Activated T-helper 17 cell treated with anti-CD3 and anti-CD28 coated beads, Interleukin-2, amount 50 U/mL, for 72 hours (primary cell): ENCODE measurements around the gene PHLDB2. TPM values are rescaled to one million over a fixed set of nuclear protein-coding genes. Genes with fewer than 3 reads are reported as not detected.

Experiments
- ATAC-seq: fragments of 150-1000 bp; cut with Tn5 transposase; replicated peaks from 2 replicates; pipeline ENCODE4 v1.10.0; 2021; ENCODE audit warnings: mild to moderate bottlenecking, moderate library complexity
- H3K27ac Mint-ChIP-seq: one replicate; pipeline ENCODE4 v1.8.0; 2022; ENCODE audit warnings: mixed read lengths
- H3K27me3 Mint-ChIP-seq: one replicate; pipeline ENCODE4 v1.8.0; 2022; ENCODE audit warnings: mixed read lengths
- H3K36me3 Mint-ChIP-seq: one replicate; pipeline ENCODE4 v1.8.0; 2022; ENCODE audit warnings: low read depth, mild to moderate bottlenecking, mixed read lengths
- H3K4me1 Mint-ChIP-seq: one replicate; pipeline ENCODE4 v1.8.0; 2022; ENCODE audit warnings: mixed read lengths
- H3K4me3 Mint-ChIP-seq: one replicate; pipeline ENCODE4 v1.8.0; 2022; ENCODE audit warnings: mild to moderate bottlenecking, mixed read lengths
- H3K9me3 Mint-ChIP-seq: one replicate; pipeline ENCODE4 v1.8.0; 2022; ENCODE audit warnings: mixed read lengths
- total RNA-seq, 2 donors: library from RNA; stranded (reverse); gene quantifications; one replicate each; pipeline ENCODE4 v1.2.3, GENCODE V29; 2022

The PHLDB2 gene
- total RNA-seq, 2 donors from 2014 or later: 2.9 TPM

DNA sequence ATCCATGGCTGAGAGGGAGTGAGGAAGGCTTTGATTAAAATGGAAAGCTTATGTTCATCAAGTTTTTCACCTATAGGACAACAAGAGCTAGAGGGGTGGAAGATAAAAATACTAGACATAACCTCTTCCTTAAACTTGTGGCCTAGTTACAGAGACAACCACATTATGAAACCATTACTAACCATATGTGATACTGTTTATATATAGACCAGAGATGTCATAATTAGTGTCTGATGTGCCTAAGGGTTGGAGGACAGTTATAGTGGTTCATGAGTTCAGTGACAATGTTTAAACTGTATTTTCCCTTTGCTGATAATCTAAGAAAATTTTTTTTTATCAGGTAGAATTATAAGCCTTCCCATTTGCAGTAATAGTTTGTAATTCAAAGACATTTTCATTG, 23.7 kb downstream of the PHLDB2 start:
- H3K4me3 Mint-ChIP-seq: no peak overlapping the region
- H3K27ac Mint-ChIP-seq: no peak overlapping the region
- no peaks in the 10 kb centered on the region for H3K4me1 Mint-ChIP-seq
- ATAC-seq: peak; percentile 87
- no peaks in the 10 kb centered on the region for H3K27me3 Mint-ChIP-seq
- no peaks in the 10 kb centered on the region for H3K9me3 Mint-ChIP-seq
- no peaks in the 10 kb centered on the region for H3K36me3 Mint-ChIP-seq

DNA sequence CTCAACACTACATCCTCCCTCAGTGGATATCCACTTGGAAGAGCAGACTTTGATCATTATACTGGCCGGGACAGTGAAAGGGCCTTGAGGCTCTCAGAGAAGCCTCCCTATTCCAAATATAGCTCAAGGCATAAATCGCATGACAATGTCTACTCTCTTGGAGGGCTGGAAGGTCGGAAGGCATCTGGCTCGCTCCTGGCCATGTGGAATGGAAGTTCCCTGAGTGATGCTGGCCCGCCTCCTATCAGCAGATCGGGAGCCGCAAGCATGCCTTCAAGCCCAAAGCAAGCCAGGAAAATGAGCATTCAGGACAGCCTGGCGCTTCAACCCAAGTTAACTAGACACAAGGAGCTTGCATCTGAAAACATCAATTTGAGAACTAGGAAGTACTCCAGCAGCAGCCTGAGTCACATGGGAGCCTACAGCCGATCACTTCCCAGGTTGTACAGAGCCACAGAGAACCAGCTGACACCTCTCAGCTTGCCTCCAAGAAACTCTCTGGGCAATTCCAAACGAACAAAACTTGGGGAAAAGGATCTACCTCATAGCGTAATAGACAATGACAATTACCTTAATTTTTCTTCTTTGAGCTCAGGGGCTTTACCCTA, 25.4 kb downstream of the PHLDB2 start:
- Mint-ChIP-seq H3K27me3 (no peaks in the 10 kb centered on the region), H3K4me3 (no peak overlapping the region), H3K36me3 (no peaks in the 10 kb centered on the region), H3K27ac (peak overlapping the region; percentile 6), H3K4me1 (no peaks in the 10 kb centered on the region), H3K9me3 (no peaks in the 10 kb centered on the region)
- ATAC-seq: no peak

DNA sequence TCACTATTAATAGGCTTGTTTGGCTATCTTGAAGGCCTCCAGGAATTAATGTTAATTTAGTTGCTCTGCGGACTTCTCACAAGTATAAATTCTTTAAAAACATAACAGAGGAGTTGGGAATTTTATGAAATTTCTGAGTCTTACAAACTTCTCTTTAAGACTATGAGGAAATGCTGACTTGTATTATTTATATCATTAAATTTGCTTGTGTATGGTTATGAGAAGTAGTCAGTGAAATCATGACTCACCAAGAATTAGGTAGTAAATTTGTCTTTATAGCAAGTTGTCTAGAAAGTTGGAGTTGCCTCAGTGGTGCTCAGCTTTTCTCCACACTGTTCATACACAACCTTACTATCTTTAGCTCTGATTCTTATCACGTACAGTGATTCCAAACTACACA, 26.5 kb downstream of the PHLDB2 start:
- Mint-ChIP-seq H3K4me3 (no peak overlapping the region), H3K27ac (no peak overlapping the region), H3K36me3 (no peaks in the 10 kb centered on the region), H3K27me3 (no peaks in the 10 kb centered on the region), H3K4me1 (no peaks in the 10 kb centered on the region), H3K9me3 (no peaks in the 10 kb centered on the region)
- no peak for ATAC-seq

DNA sequence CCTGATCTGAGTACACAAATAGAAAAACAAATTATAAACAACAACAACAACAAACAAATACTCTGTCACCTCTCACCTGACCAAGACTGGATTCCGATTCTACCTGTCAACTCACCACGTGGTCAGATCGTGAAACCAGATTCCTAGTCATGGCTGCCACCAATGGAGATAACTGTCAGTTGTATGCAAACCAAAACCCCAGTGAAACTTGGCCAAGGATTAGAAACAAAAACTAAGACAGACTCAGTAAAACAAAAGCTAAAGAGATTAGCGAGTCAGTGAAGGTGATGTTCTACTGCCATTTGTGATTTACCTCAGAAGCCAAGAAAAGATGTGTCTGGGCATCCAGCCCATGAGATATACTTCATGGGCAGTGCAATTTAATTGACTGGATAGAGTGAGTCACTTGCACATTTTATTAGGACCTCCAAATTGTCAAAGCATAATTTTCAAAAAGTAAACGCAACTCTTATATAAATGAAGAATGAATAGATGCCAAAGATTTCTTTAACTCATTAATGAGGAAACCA, 31.1 kb downstream of the PHLDB2 start:
- H3K4me3 Mint-ChIP-seq: no peak overlapping the region
- no peaks in the 10 kb centered on the region for H3K27me3 Mint-ChIP-seq
- no peaks in the 10 kb centered on the region for H3K4me1 Mint-ChIP-seq
- H3K27ac Mint-ChIP-seq: no peak overlapping the region
- no peaks in the 10 kb centered on the region for H3K36me3 Mint-ChIP-seq
- ATAC-seq: no peak
- no peaks in the 10 kb centered on the region for H3K9me3 Mint-ChIP-seq

DNA sequence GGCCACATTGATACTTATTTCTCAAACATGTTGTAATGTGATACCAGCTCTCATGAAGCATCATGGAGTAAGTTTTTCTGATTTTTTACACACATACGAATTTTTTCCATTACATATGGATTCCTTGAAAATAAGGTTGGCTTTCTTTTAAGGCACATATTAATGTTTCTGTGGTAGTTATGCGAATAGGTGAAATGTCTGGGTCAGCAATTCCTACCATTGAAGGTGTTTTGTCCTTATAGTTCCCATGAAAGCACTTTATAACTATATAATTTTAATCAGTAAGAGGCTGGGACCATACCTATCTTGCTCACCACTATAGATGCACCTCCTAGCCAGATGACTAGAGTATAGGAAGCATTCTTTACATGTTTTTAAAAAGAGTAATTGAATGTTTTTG, 33.0 kb downstream of the PHLDB2 start:
- no peak for ATAC-seq
- no peak overlapping the region for H3K4me3 Mint-ChIP-seq
- no peaks in the 10 kb centered on the region for H3K4me1 Mint-ChIP-seq

DNA sequence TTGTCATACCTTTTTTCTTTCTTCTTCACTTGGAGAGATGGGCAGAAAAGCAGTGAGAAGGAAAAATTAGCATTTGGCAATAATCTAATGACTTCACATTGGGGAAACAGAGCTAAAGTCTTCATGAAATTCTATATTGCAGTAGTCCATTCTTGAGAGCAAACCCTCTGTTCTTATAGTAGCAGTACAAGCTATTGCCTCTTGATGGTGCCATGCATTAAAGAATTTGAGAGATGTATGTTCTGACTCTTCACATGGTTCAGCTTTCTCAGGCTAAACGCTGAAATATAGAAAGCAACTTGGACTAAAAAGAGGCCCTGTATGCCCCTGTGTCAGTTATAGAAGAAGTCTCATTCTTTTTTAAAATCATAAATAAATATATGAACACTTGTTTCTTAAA, 36.0 kb downstream of the PHLDB2 start:
- no peak overlapping the region for H3K27ac Mint-ChIP-seq
- H3K9me3 Mint-ChIP-seq: no peaks in the 10 kb centered on the region
- no peak overlapping the region for H3K4me3 Mint-ChIP-seq
- H3K36me3 Mint-ChIP-seq: no peaks in the 10 kb centered on the region
- peaks cover under 1% of the 10 kb centered on the region for H3K4me1 Mint-ChIP-seq
- no peaks in the 10 kb centered on the region for H3K27me3 Mint-ChIP-seq
- peak; percentile 21 for ATAC-seq

More for the DNA sequence above, 33.0 kb downstream of the PHLDB2 start:
- H3K36me3 Mint-ChIP-seq: no peaks in the 10 kb centered on the region
- no peak overlapping the region for H3K27ac Mint-ChIP-seq
- no peaks in the 10 kb centered on the region for H3K27me3 Mint-ChIP-seq
- H3K9me3 Mint-ChIP-seq: no peaks in the 10 kb centered on the region

DNA sequence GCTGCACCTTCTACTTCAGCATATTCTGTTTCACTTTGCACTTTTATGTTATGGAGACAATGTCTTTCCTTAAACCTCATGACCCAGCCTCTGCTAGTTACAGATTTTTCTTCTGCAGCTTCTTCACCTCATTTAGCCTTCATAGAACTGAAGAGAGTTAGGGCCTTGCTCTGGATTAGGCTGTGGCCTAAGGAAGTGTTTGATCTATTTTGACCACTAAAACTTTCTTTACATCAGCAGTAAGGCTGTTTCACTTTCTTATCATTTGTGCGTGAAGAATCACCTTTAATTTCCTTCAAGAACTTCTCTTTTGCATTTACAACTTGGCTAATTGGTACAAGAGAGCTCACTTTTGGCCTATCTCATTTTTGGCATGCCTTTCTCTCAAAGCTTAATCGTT, 40.9 kb downstream of the PHLDB2 start:
- H3K4me3 Mint-ChIP-seq: no peak overlapping the region
- peaks cover 4% of the 10 kb centered on the region for H3K4me1 Mint-ChIP-seq
- no peak overlapping the region for H3K27ac Mint-ChIP-seq
- ATAC-seq: no peak
- H3K36me3 Mint-ChIP-seq: no peaks in the 10 kb centered on the region
- no peaks in the 10 kb centered on the region for H3K9me3 Mint-ChIP-seq
- H3K27me3 Mint-ChIP-seq: no peaks in the 10 kb centered on the region

DNA sequence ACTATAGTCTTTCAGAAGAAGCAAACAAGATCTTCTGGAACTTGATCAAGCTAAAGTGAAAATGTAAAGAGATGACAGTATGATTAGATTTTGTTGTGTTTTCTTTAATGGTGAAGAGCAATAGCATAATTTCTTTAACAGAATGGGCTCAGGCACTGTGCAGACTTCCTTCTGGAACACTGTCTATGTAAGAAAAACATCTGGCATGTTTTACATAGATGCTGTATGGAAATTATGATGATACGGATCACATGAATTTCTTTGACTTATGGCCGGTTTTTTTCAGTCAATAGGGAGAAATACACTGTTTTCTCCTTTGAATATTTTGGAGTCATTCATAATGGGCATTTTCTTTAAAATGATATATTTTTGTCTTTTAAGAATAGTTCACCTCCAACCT, 42.6 kb downstream of the PHLDB2 start:
- no peak for ATAC-seq
- no peaks in the 10 kb centered on the region for H3K27me3 Mint-ChIP-seq
- H3K9me3 Mint-ChIP-seq: no peaks in the 10 kb centered on the region
- peaks cover 4% of the 10 kb centered on the region for H3K4me1 Mint-ChIP-seq
- no peak overlapping the region for H3K27ac Mint-ChIP-seq
- no peak overlapping the region for H3K4me3 Mint-ChIP-seq
- H3K36me3 Mint-ChIP-seq: no peaks in the 10 kb centered on the region

DNA sequence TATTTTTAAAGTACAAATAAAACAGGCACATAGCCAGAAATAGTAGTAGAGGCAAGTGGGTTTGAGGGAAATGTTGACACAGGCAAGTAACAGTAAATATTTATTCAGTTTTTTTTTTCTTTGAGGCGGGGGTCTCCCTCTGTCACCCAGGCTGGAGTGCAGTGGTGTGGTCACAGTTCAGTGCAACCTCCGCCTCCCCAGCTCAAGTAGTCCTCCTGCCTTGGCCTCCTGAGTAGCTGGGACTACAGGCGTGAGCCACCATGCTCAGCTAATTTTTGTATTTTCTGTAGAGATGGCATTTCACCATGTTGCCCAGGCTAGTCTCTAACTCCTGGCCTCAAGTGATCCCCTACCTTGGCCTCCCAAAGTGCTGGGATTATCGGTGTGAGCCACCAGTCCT, 43.5 kb downstream of the PHLDB2 start:
- Mint-ChIP-seq H3K9me3 (no peaks in the 10 kb centered on the region), H3K27ac (no peak overlapping the region), H3K36me3 (no peaks in the 10 kb centered on the region), H3K4me1 (peaks cover 4% of the 10 kb centered on the region), H3K4me3 (no peak overlapping the region), H3K27me3 (no peaks in the 10 kb centered on the region)
- no peak for ATAC-seq

DNA sequence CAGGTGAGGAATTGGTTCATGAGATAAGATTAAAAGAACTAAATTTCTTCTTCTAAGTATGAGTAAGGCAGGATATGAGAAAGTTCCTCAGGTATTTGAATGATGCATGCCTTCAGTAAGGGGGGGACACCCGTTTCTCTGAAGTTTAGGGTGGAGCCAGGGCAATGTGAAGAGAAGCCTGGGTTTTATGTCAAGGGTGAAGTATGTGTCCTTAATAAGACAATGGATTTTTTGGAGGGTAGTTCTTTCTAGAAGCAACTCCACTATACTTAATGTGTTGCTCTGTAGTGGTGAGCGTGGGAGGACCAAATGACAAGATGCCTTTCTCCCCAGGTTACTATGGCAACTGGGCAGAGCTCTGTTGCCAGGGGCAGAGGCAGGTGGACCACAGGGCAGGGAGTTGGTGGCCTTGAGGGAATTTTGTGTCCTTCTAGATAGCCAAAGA, 44.0 kb downstream of the PHLDB2 start:
- Mint-ChIP-seq H3K4me3 (no peak overlapping the region), H3K4me1 (peaks cover 4% of the 10 kb centered on the region), H3K9me3 (no peaks in the 10 kb centered on the region), H3K27me3 (no peaks in the 10 kb centered on the region), H3K36me3 (no peaks in the 10 kb centered on the region), H3K27ac (no peak overlapping the region)
- peak; percentile 59 for ATAC-seq

DNA sequence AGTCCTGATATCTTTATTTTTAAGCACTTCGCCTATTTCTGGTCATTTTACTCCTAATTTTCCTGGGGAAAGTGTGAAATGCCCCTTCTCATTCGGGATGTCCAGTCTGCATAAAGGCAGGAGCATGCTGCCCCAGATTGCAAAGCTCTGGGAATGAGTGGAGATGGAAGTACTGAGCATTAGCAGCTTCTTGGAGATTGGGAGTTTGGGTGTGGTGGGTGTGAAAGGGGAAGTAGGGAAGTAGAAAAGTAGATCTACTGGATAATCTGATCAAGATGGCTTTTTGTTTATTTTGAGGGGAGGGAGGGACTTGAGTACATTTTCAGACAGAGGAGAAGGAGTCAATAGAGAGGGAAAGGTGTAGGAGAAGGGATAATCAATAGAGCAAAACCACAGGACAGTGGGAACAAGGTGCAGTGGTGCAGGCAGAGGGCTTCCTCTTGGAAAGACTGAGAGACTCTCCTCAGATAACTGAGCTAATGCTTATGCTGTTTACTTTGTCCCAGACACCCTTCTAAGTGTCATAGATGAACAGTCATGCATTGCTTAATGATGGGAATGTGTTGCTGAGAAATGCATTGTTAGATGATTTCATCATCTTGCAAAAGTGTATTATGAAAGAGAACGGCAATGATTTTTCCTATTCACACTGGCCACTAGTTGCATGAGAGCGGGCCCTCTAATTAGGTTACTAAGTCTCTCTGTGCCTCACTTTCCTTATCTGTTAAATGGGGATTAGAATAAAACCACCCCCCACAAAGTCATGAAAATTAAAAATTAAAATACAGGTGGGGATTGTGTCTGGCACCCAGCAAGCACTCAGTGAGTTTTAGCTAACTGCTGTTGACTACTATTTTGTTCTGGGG, 45.5 kb downstream of the PHLDB2 start:
- Mint-ChIP-seq H3K27me3 (no peaks in the 10 kb centered on the region), H3K4me3 (no peak overlapping the region), H3K27ac (peak overlapping the region; percentile 39), H3K4me1 (peaks cover 4% of the 10 kb centered on the region), H3K9me3 (no peaks in the 10 kb centered on the region), H3K36me3 (no peaks in the 10 kb centered on the region)
- no peak for ATAC-seq

DNA sequence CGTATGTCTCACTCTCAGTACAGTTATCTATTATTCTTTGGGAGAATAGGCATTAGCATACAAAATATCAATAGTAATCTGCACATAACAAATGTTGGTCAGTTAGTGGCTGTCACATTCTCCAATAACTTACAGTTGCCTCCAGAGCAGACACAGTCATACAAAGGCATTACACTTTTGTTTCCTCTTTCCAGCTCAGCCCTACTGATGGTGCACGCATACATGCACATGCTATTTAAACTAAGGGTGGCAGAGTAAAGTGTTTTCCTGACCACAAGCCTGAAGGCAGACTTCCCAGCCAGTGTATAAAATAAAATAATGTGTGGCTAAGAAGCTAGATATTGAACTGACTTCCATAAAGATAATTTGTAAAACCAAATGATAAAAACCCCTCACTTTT, 47.6 kb downstream of the PHLDB2 start:
- no peaks in the 10 kb centered on the region for H3K36me3 Mint-ChIP-seq
- no peak overlapping the region for H3K4me3 Mint-ChIP-seq
- no peaks in the 10 kb centered on the region for H3K27me3 Mint-ChIP-seq
- H3K4me1 Mint-ChIP-seq: no peaks in the 10 kb centered on the region
- H3K9me3 Mint-ChIP-seq: no peaks in the 10 kb centered on the region
- ATAC-seq: no peak
- H3K27ac Mint-ChIP-seq: no peak overlapping the region

DNA sequence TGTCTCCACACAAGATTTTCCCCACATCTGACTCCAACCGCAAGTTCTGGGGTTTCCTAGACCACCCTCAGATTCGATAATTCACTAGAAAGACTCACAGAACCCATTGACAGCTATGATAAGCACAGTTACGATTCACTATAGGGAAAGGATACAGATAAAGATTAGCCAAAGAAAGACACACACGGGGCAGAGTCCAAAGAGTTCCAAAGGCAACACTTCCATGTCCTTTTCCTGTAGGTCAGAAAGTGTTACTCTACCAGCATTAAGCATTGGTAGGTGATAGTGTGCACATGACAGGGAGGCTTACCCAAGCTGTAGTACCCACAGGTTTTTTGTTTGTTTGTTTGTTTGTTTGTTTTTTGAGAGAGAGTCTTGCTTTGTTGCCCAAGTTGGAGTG, 48.1 kb downstream of the PHLDB2 start:
- Mint-ChIP-seq H3K9me3 (no peaks in the 10 kb centered on the region), H3K36me3 (no peaks in the 10 kb centered on the region), H3K27me3 (no peaks in the 10 kb centered on the region), H3K4me1 (no peaks in the 10 kb centered on the region), H3K4me3 (no peak overlapping the region), H3K27ac (no peak overlapping the region)
- no peak for ATAC-seq

DNA sequence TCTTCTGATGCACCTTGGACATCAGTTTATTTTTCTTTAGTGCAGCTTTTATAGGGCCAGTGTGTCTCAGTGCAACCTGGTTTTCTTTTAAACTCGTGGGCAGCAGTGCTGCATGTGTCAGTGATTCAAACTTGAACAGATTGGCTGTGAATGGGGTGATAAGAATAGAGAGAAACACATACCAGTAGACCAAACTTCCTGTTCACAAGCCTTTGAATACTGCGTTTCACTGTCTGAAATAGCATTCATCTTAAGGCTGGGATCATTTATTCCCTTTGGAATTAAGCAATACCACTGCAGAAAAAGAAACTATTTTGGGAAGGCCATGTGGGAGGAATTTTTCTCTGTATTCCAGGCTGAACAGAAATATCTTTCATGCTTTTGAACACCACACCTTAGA, 51.7 kb downstream of the PHLDB2 start:
- no peaks in the 10 kb centered on the region for H3K9me3 Mint-ChIP-seq
- no peak overlapping the region for H3K4me3 Mint-ChIP-seq
- H3K27ac Mint-ChIP-seq: no peak overlapping the region
- H3K36me3 Mint-ChIP-seq: peaks cover 17% of the 10 kb centered on the region
- H3K4me1 Mint-ChIP-seq: no peaks in the 10 kb centered on the region
- no peaks in the 10 kb centered on the region for H3K27me3 Mint-ChIP-seq
- ATAC-seq: no peak

DNA sequence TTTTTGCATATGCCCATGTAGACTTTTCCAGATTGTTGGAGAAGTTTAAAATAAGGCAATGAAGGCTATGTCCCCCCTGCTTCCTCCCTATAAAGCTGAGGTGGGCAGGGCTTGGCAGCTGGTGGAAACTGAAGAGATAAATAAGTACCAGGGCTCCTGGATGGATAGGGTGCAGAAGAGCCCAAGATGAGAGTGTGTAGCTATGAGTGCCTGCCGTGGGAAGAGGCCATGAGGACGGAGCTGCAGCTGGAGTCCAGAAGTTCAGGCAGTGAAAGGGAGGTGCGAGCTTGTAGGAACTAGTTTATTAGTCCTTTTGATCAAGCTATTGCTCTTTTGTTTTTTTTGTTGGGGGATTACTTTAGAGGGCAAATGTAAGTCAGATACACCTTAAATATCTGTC, 52.4 kb downstream of the PHLDB2 start:
- Mint-ChIP-seq H3K27me3 (no peaks in the 10 kb centered on the region), H3K4me3 (no peak overlapping the region), H3K9me3 (no peaks in the 10 kb centered on the region), H3K36me3 (peaks cover 21% of the 10 kb centered on the region), H3K27ac (no peak overlapping the region), H3K4me1 (no peaks in the 10 kb centered on the region)
- no peak for ATAC-seq
